NCI-H2227 (cell line): ENCODE results near the gene HGF.

Experiments used
- DNase-seq: peaks from one replicate; lab custom pipeline; 2025; ENCODE audit not compliant: unreplicated experiment; lab: John Stamatoyannopoulos, UW

HGF gene

GRCh38 chr7:81776948-81777630, 7.2 kb upstream of the HGF start:
- peak; percentile 13 for DNase-seq

- DNase-seq = no peak
These were observed 6.3 kb upstream of the HGF start for GRCh38 chr7:81776161-81776560.

- no peak for DNase-seq
These were observed 5.7 kb upstream of the HGF start for GRCh38 chr7:81775560-81775959.

- no peak for DNase-seq
These were observed 4.7 kb upstream of the HGF start for GRCh38 chr7:81774551-81774950.

GRCh38 chr7:81770728-81771223, 929 bp upstream of the HGF start:
- no peak for DNase-seq

- DNase-seq = no peak
These were observed 682 bp downstream of the HGF start for GRCh38 chr7:81768951-81769778.

GRCh38 chr7:81767926-81768325, 1.9 kb downstream of the HGF start:
- no peak for DNase-seq

- DNase-seq = no peak
These were observed 8.0 kb downstream of the HGF start for GRCh38 chr7:81761821-81762220.

- DNase-seq = no peak
These were observed 8.8 kb downstream of the HGF start for GRCh38 chr7:81761031-81761430.

- no peak for DNase-seq
These were observed 14.7 kb downstream of the HGF start for GRCh38 chr7:81754918-81755696.

- no peak for DNase-seq
These were observed 16.5 kb downstream of the HGF start for GRCh38 chr7:81753392-81753791.

- DNase-seq = no peak
These were observed 17.5 kb downstream of the HGF start for GRCh38 chr7:81752318-81752714.

GRCh38 chr7:81751619-81752317, 18.1 kb downstream of the HGF start:
- DNase-seq = no peak

- no peak for DNase-seq
These were observed 24.2 kb downstream of the HGF start for GRCh38 chr7:81745637-81746036.

GRCh38 chr7:81744389-81744788, 25.5 kb downstream of the HGF start:
- peak; percentile 30 for DNase-seq

- no peak for DNase-seq
These were observed 26.2 kb downstream of the HGF start for GRCh38 chr7:81743665-81744064.

- no peak for DNase-seq
These were observed 26.6 kb downstream of the HGF start for GRCh38 chr7:81743201-81743600.

GRCh38 chr7:81740403-81740802, 29.4 kb downstream of the HGF start:
- no peak for DNase-seq

- DNase-seq = no peak
These were observed 33.8 kb downstream of the HGF start for GRCh38 chr7:81736091-81736490.

GRCh38 chr7:81725812-81726127, 44.1 kb downstream of the HGF start:
- no peak for DNase-seq
